ENCODE measurements around the gene PLEKHD1.
"Not testable (repeated sequence)": the region's sequence is repeated elsewhere in the genome, so short reads cannot be mapped to it uniquely, and the experiment has no call there.

PLEKHD1 gene

GRCh38 chr14:69484444-69485314, at the start of gene PLEKHD1:
Gene PLEKHD1 (plus strand): TSS chr14:69484728. CDS start chr14:69484966, 238 bp downstream.
- DNase-seq = no peak

DNA sequence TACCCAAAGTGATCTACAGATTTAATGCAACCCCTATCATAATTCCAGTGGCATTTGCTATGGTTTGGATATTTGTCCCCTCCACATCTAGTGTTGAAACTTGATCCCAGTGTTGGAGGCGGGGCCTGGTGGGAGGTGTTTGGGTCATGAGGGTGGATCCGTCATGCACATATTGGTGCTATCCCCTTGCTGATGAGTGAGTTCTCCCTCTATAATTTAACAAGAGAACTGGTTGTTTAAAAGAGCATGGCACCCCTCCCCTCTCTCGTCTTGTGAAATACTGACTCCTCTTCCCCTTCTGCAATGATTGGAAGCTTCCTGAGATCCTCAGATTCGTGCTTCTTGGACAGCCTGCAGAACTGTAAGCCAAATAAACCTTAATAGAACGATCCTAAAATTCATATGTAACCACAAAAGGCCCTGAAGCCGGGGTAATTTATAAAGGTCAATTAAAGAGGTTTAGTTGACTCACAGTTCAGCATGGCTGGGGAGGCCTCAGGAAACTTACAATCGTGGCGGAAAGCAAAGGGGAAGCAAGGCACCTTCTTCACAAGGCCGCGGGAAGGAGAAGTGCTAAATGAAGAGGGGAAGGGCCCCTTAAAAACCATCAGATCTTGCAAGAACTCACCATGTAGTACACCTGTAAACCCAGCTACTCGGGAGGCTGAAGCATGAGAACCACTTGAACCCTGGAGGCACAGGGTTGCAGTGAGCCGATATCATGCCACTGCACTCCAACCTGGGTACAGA, 44.8 kb upstream of the PLEKHD1 start:
- DNase-seq = no peak

DNA sequence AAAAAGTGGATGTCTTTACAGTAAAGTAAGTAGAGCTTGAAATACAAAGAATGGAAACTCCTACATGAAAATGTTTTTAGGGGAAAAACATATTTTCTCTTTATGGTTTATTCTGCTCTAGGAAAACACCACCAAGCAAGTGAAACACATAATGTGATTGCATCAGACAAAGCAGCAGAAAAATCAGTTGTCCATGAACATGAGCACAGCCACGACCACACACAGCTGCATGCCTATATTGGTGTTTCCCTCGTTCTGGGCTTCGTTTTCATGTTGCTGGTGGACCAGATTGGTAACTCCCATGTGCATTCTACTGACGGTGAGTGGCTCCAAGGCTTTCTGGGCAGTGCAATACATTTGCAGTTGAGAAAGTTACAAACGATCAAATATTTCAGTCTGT, 42.6 kb upstream of the PLEKHD1 start:
- no peak for DNase-seq

DNA sequence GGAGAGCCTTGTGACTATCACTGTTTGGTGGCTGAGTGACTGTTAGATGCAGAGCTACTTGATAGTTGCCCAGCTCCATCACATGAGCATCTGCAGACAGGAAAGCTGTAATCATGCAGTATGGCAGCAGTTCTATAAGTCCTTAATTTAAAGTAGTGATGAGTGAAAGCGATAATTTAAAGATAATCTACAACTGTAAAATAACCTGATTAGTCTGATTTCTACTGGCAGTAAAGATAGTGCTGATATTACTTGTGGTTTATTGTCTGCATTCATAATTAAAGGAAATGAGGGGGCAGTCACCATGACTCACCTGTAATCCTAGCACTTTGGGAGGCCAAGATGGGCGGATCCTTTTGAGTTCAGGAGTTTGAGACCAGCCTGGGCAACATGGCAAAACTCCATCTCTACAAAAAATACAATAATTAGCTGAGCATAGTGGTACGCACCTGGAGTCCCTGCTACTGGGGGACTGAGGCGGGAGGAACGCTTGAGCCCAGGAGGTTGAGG, 41.2 kb upstream of the PLEKHD1 start:
- no peak for DNase-seq

DNA sequence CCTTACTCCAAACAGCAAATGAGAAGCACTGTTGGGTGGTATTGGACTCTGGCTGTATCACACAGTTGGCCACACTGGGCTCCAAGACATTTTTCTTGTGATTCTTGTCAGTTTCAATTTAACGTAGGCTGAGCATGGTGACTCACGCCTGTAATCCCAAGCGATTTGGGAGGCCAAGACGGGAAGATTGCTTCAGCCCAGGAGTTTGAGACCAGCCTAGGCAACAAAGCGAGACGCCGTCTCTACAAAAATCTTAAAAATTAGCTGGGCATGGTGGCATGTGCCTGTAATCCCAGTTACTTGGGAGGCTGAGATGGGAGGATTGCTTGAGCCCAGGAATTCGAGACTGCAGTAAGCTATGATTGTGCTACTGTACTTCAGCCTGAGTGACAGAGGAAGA, 35.3 kb upstream of the PLEKHD1 start:
- no peak for DNase-seq

- no peak for DNase-seq
Observed at GRCh38 chr14:69451941-69452340, 32.6 kb upstream of the PLEKHD1 start.

DNA sequence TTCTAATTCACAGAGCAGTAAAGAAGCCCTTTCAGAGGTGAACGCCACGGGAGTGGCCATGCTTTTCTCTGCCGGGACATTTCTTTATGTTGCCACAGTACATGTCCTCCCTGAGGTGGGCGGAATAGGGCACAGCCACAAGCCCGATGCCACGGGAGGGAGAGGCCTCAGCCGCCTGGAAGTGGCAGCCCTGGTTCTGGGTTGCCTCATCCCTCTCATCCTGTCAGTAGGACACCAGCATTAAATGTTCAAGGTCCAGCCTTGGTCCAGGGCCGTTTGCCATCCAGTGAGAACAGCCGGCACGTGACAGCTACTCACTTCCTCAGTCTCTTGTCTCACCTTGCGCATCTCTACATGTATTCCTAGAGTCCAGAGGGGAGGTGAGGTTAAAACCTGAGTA, 26.2 kb upstream of the PLEKHD1 start:
- DNase-seq = no peak

GRCh38 chr14:69459122-69459521, 25.4 kb upstream of the PLEKHD1 start:
- no peak for DNase-seq

DNA sequence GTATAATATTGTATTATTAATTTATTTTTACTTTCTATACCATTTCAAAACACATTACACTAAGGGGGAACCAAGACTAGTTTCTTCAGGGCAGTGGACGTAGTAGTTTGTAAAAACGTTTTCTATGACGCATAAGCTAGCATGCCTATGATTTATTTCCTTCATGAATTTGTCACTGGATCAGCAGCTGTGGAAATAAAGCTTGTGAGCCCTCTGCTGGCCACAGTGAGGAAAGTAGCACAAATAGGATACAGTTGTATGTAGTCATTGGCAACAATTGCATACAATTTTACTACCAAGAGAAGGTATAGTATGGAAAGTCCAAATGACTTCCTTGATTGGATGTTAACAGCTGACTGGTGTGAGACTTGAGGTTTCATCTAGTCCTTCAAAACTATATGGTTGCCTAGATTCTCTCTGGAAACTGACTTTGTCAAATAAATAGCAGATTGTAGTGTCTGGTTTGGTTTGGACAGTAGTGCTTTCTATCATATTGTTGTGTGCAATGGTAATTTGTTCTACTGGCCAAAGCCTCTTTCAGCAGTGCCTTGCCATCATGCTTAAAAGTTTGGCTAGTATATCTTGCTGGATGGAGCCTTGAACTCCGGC, 24.3 kb upstream of the PLEKHD1 start:
- DNase-seq = peak; percentile 55

- DNase-seq = no peak
Observed at GRCh38 chr14:69464379-69464778, 20.1 kb upstream of the PLEKHD1 start.

GRCh38 chr14:69464829-69465228, 19.7 kb upstream of the PLEKHD1 start:
- no peak for DNase-seq

GRCh38 chr14:69468949-69469348, 15.6 kb upstream of the PLEKHD1 start:
- no peak for DNase-seq

GRCh38 chr14:69471436-69471835, 13.1 kb upstream of the PLEKHD1 start:
- no peak for DNase-seq

DNA sequence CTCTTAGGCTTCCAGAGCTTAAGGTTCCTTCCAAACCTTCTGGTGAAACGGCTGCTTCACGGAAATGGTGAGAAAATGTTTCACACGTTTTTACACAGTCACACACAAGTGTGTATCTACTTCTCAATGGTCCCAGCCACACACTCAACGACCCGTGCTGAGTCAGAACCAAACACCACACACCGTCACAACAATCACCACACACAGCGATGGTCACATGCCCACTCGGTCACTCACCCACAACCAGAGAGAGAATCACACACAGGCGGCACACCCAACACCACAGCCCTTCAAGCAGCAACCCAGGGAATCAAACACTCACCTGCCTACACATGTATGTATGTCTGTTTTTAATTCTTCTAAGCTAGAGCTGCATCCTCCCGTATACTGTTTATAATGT, 12.6 kb upstream of the PLEKHD1 start:
- no peak for DNase-seq

DNA sequence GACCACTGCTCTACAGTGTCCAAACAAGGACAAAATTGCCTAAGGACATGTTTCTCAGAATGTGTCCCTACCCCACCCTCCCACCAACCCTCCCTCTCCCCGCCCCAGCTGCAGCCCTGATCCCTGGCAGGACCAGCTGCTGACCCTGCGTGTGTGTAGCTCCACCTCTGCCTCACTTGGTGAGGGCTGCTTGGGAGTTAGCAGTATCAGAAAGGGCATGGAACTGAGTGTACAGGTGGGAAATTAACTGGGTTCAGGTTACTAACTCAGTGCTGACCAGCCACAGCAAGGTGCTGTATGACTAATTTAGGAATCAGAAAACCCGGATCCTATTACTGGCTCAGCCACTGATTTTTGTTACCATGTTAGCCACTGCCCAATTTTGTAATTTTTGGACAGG, 11.3 kb upstream of the PLEKHD1 start:
- DNase-seq = no peak

DNA sequence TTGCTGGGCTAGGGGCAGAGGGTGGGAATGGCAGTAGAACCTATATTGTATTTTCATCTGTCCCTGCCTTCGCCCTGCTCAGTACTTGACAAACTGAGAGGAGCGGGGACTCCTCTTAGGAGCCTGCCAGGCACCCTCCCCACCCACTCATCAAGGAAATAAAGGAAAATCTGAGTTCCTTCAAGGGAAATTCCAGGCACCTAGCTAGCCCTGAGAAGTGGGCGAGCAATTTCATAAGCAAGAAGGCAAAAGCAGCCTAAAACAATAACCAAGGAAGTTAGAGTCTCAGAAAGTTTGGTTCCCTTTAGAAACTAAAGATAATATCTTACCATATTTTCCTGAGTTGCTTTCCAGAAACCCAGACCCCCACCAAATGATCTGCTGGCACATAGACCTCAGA, 10.6 kb upstream of the PLEKHD1 start:
- DNase-seq = no peak

DNA sequence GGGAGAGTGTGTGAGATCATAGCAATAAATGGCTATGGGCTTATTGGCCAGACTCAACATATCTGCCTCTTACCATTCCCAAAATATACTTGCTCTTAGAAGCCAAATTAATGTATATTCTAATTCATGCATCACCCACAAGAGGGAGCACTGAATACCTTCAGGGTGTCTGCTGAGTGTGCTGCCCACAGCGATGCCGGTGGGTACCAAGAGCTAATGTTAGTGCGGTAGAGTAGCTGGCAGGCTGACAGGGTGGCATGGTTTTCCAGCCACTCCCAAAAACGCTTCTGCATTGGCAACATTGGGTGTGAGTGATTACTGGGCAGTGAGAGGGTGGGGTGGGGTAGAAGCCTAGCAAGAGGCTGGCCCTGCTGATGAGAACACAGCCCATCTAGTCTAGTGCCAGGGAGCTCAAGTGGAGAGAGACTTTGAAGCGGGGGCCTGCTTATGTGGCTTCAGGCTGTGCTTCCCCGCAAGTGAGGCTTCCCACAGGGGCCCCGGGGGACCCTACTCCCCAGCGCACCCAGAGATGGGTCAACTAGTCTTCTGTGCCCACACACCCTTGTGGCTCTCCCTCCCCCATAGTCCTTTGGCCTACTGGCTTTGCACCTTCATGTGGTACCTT, 9.2 kb upstream of the PLEKHD1 start:
- DNase-seq = no peak

GRCh38 chr14:69476824-69477450, 7.6 kb upstream of the PLEKHD1 start:
- DNase-seq = not testable (repeated sequence)

DNA sequence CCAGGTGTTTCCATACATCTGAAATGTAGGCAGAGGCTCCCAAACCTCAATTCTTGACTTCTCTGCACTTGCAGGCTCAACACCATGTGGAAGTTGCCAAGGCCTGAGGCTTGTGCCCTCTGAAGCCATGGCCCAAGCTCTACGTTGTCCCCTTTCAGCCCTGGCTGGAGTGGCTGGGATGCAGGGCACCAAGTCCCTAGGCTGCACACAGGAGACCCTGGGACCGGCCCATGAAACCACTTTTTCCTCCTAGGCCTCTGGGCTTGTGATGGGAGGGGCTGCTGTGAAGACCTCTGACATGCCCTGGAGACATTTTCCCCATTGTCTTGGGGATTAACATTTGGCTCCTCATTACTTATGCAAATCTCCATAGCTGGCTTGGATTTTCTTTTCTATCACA, 6.5 kb upstream of the PLEKHD1 start:
- not testable (repeated sequence) for DNase-seq

- no peak for DNase-seq
Observed at GRCh38 chr14:69479696-69480095, 4.8 kb upstream of the PLEKHD1 start.

DNA sequence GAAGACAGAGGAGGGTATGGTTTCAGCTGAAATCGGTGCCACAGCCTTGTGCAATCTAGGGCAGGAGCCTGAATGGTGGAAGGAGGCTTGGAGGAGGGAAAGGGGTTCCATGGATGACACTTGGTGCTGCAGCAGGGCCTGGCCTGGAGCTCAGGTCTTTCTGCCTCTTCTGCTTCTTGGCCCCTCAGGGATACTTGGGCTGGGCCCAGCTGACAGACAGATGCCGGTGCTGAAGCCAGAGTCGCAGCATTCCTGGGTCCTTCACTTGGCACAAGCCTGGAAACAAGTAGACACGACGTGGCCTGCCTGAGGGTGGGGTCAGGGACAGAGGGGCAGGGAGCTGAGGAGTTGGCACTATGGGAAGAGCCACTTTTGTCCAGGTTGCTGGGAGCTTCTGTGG, 4.4 kb upstream of the PLEKHD1 start:
- no peak for DNase-seq

GRCh38 chr14:69481815-69482568, 2.5 kb upstream of the PLEKHD1 start:
- DNase-seq = no peak
